Measurements from ENCODE around the gene VPS26B.
"Not testable (repeated sequence)": the region's sequence is repeated elsewhere in the genome, so short reads cannot be mapped to it uniquely, and the experiment has no call there.

Gene VPS26B

GRCh38 chr11:134231958-134232659 lies 7.6 kb downstream of the VPS26B start:
- no peak for DNase-seq (ENCODE audit: low read depth, low spot score)

- no peak for DNase-seq (ENCODE audit: low read depth, low spot score)
These were observed 9.3 kb downstream of the VPS26B start for GRCh38 chr11:134233729-134234179.

- no peak for DNase-seq (ENCODE audit: low read depth, low spot score)
These were observed 10.9 kb downstream of the VPS26B start for GRCh38 chr11:134235399-134235798.

- DNase-seq (ENCODE audit: low read depth, low spot score): no peak
These were observed 12.5 kb downstream of the VPS26B start for GRCh38 chr11:134236834-134237556.

GRCh38 chr11:134237557-134237922 lies 13.1 kb downstream of the VPS26B start:
- no peak for DNase-seq (ENCODE audit: low read depth, low spot score)

GRCh38 chr11:134238956-134239355 lies 14.5 kb downstream of the VPS26B start:
- no peak for DNase-seq (ENCODE audit: low read depth, low spot score)

- no peak for DNase-seq (ENCODE audit: low read depth, low spot score)
These were observed 16.1 kb downstream of the VPS26B start for GRCh38 chr11:134240592-134240991.

GRCh38 chr11:134242376-134242775 lies 17.9 kb downstream of the VPS26B start:
- no peak for DNase-seq (ENCODE audit: low read depth, low spot score)

- no peak for DNase-seq (ENCODE audit: low read depth, low spot score)
These were observed 19.4 kb downstream of the VPS26B start for GRCh38 chr11:134243913-134244312.

- DNase-seq (ENCODE audit: low read depth, low spot score): peak; percentile 48
These were observed 20.1 kb downstream of the VPS26B start for GRCh38 chr11:134244593-134244992.

- DNase-seq (ENCODE audit: low read depth, low spot score): no peak
These were observed 21.0 kb downstream of the VPS26B start for GRCh38 chr11:134245434-134245833.

- no peak for DNase-seq (ENCODE audit: low read depth, low spot score)
These were observed 21.6 kb downstream of the VPS26B start for GRCh38 chr11:134246100-134246499.

GRCh38 chr11:134246678-134247077 lies 22.2 kb downstream of the VPS26B start:
- DNase-seq (ENCODE audit: low read depth, low spot score): no peak

- DNase-seq (ENCODE audit: low read depth, low spot score): no peak
These were observed 24.5 kb downstream of the VPS26B start for GRCh38 chr11:134248910-134249480.

- DNase-seq (ENCODE audit: low read depth, low spot score): no peak
These were observed 25.8 kb downstream of the VPS26B start for GRCh38 chr11:134250246-134250645.

- DNase-seq (ENCODE audit: low read depth, low spot score): no peak
These were observed 26.2 kb downstream of the VPS26B start for GRCh38 chr11:134250675-134251074.

GRCh38 chr11:134252346-134253187 lies 28.1 kb downstream of the VPS26B start:
- peak; percentile 13 for DNase-seq (ENCODE audit: low read depth, low spot score)

GRCh38 chr11:134253188-134253993 lies 28.9 kb downstream of the VPS26B start, which contains the start of the genes ACAD8 and THYN1:
Gene ACAD8, plus strand, starts transcription at chr11:134253568. Its CDS starts 33 bp downstream, at chr11:134253601.
Gene THYN1, minus strand, starts transcription at chr11:134253352. Its CDS starts 470 bp downstream, at chr11:134252882.
- DNase-seq (ENCODE audit: low read depth, low spot score): peak; percentile 98

GRCh38 chr11:134254433-134255183 lies 30.1 kb downstream of the VPS26B start:
- DNase-seq (ENCODE audit: low read depth, low spot score): no peak

- not testable (repeated sequence) for DNase-seq (ENCODE audit: low read depth, low spot score)
These were observed 30.7 kb downstream of the VPS26B start for GRCh38 chr11:134255184-134255561.
